Vagina (tissue), 2 donors: Measurements from ENCODE around the gene MGAT3.

Source experiments
- POLR2A ChIP-seq, 2 donors: fragments of 450-650 bp; IDR thresholded peaks; one replicate each; pipeline ENCODE4 v1.6.1; 2017; ENCODE audit warnings: antibody characterized with exemption in 2 of 2, mild to moderate bottlenecking in 2 of 2, moderate library complexity in 2 of 2
- POLR2AphosphoS5 ChIP-seq, 2 donors: sonication (generic); formaldehyde crosslinking; IDR thresholded peaks; one replicate each; pipeline ENCODE4 v1.9.0; 2017; ENCODE audit warnings: antibody characterized with exemption in 2 of 2, mild to moderate bottlenecking in 2 of 2, low read depth in 1 of 2; ENCODE audit not compliant: insufficient read depth in 1 of 2
- TF ChIP-seq, protein P1 (sequence below), 3 experiments: fragments of 450-650 bp in 2 of 3; fragments of 200-600 bp in 1 of 3; sonication (generic) in 1 of 3; IDR thresholded peaks; one replicate each; pipeline ENCODE4 v1.5.1; 2017 to 2019; ENCODE audit warnings: antibody characterized with exemption in 3 of 3, mild to moderate bottlenecking in 2 of 3, moderate library complexity in 2 of 3

GRCh38 chr22:39482768-39483167 is 26.0 kb downstream of the MGAT3 start:
- TF ChIP-seq, protein P1, sequence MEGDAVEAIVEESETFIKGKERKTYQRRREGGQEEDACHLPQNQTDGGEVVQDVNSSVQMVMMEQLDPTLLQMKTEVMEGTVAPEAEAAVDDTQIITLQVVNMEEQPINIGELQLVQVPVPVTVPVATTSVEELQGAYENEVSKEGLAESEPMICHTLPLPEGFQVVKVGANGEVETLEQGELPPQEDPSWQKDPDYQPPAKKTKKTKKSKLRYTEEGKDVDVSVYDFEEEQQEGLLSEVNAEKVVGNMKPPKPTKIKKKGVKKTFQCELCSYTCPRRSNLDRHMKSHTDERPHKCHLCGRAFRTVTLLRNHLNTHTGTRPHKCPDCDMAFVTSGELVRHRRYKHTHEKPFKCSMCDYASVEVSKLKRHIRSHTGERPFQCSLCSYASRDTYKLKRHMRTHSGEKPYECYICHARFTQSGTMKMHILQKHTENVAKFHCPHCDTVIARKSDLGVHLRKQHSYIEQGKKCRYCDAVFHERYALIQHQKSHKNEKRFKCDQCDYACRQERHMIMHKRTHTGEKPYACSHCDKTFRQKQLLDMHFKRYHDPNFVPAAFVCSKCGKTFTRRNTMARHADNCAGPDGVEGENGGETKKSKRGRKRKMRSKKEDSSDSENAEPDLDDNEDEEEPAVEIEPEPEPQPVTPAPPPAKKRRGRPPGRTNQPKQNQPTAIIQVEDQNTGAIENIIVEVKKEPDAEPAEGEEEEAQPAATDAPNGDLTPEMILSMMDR (IDR thresholded peaks at IDR 0.05), result no peak
- TF ChIP-seq POLR2A (IDR thresholded peaks at IDR 0.05), result no peak
- TF ChIP-seq POLR2AphosphoS5 (IDR thresholded peaks at IDR 0.05; ENCODE audit: insufficient read depth in 1 of 2, low read depth in 1 of 2), result no peak
